Naive thymus-derived CD8-positive, alpha-beta T cell (primary cell): ENCODE measurements around the gene MTG2. TPM values are rescaled to one million over a fixed set of nuclear protein-coding genes. Genes with fewer than 3 reads are reported as not detected.
A peak's percentile ranks its signal among the peaks of the same experiment; 100 is the strongest.

Experiments
- ATAC-seq, 2 donors: fragments of 150-1000 bp; cut with Tn5 transposase in 1 of 2; sonication (Bioruptor Pico), chemical (Tn5 transposase) in 1 of 2; 1 replicate in 1 of 2; 2 replicates in 1 of 2; pipeline ENCODE4 v1.10.0; 2021; ENCODE audit warnings: mild to moderate bottlenecking in 2 of 2, moderate library complexity in 2 of 2
- POLR2A ChIA-PET: fragments of 350-600 bp; sonication (Branson Sonifier 250); formaldehyde crosslinking; loops from one replicate; lab custom pipeline; 2021; ENCODE audit warnings: antibody characterized with exemption; lab: Charles Lee
- DNase-seq, 10 donors: peaks; one replicate each; pipeline versions ENCODE4 v3.0.0 to v3.0.0-alpha.2; 2020 to 2022
- H3K27ac Mint-ChIP-seq, 10 donors: one replicate each; pipeline ENCODE4 v1.8.0; 2020 to 2022; ENCODE audit warnings: mild to moderate bottlenecking in 10 of 10, mixed read lengths in 10 of 10, moderate library complexity in 4 of 10, inconsistent platforms in 1 of 10
- H3K27me3 Mint-ChIP-seq, 5 donors: one replicate each; pipeline ENCODE4 v1.8.0; 2021 to 2022; ENCODE audit warnings: mixed read lengths in 5 of 5
- H3K36me3 Mint-ChIP-seq, 3 donors: one replicate each; pipeline ENCODE4 v1.8.0; 2020 to 2022; ENCODE audit warnings: mixed read lengths in 3 of 3, mild to moderate bottlenecking in 2 of 3, inconsistent platforms in 1 of 3
- H3K4me1 Mint-ChIP-seq, 4 donors: one replicate each; pipeline ENCODE4 v1.8.0; 2021 to 2022; ENCODE audit warnings: mixed read lengths in 4 of 4
- H3K4me3 Mint-ChIP-seq, 10 donors: one replicate each; pipeline ENCODE4 v1.8.0; 2020 to 2022; ENCODE audit warnings: mild to moderate bottlenecking in 10 of 10, mixed read lengths in 10 of 10, moderate library complexity in 6 of 10, inconsistent platforms in 1 of 10
- H3K9me3 Mint-ChIP-seq, 9 donors: one replicate each; pipeline ENCODE4 v1.8.0; 2020 to 2022; ENCODE audit warnings: mixed read lengths in 9 of 9, mild to moderate bottlenecking in 3 of 9, inconsistent platforms in 1 of 9, moderate library complexity in 1 of 9
- polyA plus RNA-seq, 3 donors: library from polyadenylated mRNA; unstranded; fragments of 300-500 nt; fragmentation: Illumina TruSeq; gene quantifications; one replicate each; pipeline ENCODE4 v1.2.3, GENCODE V29; 2021
- total RNA-seq, 8 experiments: library from RNA in 2 of 8; stranded (reverse) in 2 of 8; gene quantifications; one replicate each; pipeline ENCODE4 v1.2.3 and lab custom pipeline; 2021 to 2026

Gene MTG2
- total and polyA plus RNA-seq, 5 experiments from 2014 or later, result 21.8 to 45.1 (median 28.5) TPM

GRCh38 chr20:62248890-62249560 lies 66.2 kb downstream of the MTG2 start:
- Mint-ChIP-seq H3K9me3 (no peaks in the 10 kb centered on the region), H3K4me1 (peaks cover 25 to 71% (median 40%) of the 10 kb centered on the region in 4 donors), H3K27ac (no peak overlapping the region), H3K27me3 (no peaks in the 10 kb centered on the region), H3K36me3 (peaks cover 0 to 13% (median 5%) of the 10 kb centered on the region in 3 donors), H3K4me3 (no peak overlapping the region)
- ATAC-seq (no peak), DNase-seq (no peak)
- POLR2A ChIA-PET, result no interaction called here

- Mint-ChIP-seq H3K27ac (peak overlapping the region in 1 of 10 donors; percentile 53), H3K9me3 (no peaks in the 10 kb centered on the region)
These were observed 69.6 kb downstream of the MTG2 start for GRCh38 chr20:62252342-62252966.

More at GRCh38 chr20:62252342-62252966, 69.6 kb downstream of the MTG2 start:
- DNase-seq (no peak), ATAC-seq (no peak)
- Mint-ChIP-seq H3K36me3 (peaks cover 0 to 30% (median 5%) of the 10 kb centered on the region in 3 donors), H3K4me1 (peaks cover 24 to 52% (median 28%) of the 10 kb centered on the region in 4 donors), H3K27me3 (no peaks in the 10 kb centered on the region), H3K4me3 (no peak overlapping the region)
- POLR2A ChIA-PET, result no interaction called here

Other genes with a start within 250 kb of the MTG2 start
- 10 to 100 TPM; 39.0 to 41.5 TPM for gene TAF4, start 117.1 kb upstream of the MTG2 start, total RNA-seq
- 1 to 10 TPM in 2 of 3 donors, under 1 TPM in 1; 0.31 to 1.6 (median 1.4) TPM for gene TAF4, start 117.1 kb upstream of the MTG2 start, polyA plus RNA-seq
- 10 to 100 TPM; 53.5 to 55.8 TPM for gene LSM14B, start 60.6 kb upstream of the MTG2 start, total RNA-seq
- 1 to 10 TPM; 1.5 to 2.4 (median 2.4) TPM for gene LSM14B, start 60.6 kb upstream of the MTG2 start, polyA plus RNA-seq
- 100 to 1,000 TPM; 178 to 185 TPM for gene PSMA7, start 39.6 kb upstream of the MTG2 start, total RNA-seq
- gene PSMA7, start 39.6 kb upstream of the MTG2 start, polyA plus RNA-seq, result 100 to 1,000 TPM; 362 to 473 (median 419) TPM
- 10 to 100 TPM; 23.0 to 23.6 TPM for gene SS18L1, start 39.3 kb upstream of the MTG2 start, total RNA-seq
- under 1 TPM; 0.39 to 0.58 (median 0.50) TPM for gene SS18L1, start 39.3 kb upstream of the MTG2 start, polyA plus RNA-seq
- gene HRH3, start 37.2 kb downstream of the MTG2 start, total RNA-seq, result not detected
- not detected for gene HRH3, start 37.2 kb downstream of the MTG2 start, polyA plus RNA-seq
- gene OSBPL2, start 55.5 kb downstream of the MTG2 start, total RNA-seq, result 10 to 100 TPM; 65.8 to 74.5 TPM
- 10 to 100 TPM; 15.4 to 22.1 (median 15.9) TPM for gene OSBPL2, start 55.5 kb downstream of the MTG2 start, polyA plus RNA-seq
- gene ADRM1, start 120.0 kb downstream of the MTG2 start, total RNA-seq, result 10 to 100 TPM; 61.1 to 64.0 TPM
- 10 to 100 TPM; 66.2 to 93.9 (median 68.9) TPM for gene ADRM1, start 120.0 kb downstream of the MTG2 start, polyA plus RNA-seq
- gene LAMA5, start 184.3 kb downstream of the MTG2 start, total RNA-seq, result 1 to 10 TPM; 2.5 to 4.0 TPM
- under 1 TPM in 1 of 3 donors, not detected in 2; 0.27 TPM for gene LAMA5, start 184.3 kb downstream of the MTG2 start, polyA plus RNA-seq
- 1,000 to 10,000 TPM; 3,205 to 3,496 TPM for gene RPS21, start 204.1 kb downstream of the MTG2 start, total RNA-seq
- 1,000 to 10,000 TPM; 3,313 to 3,803 (median 3,517) TPM for gene RPS21, start 204.1 kb downstream of the MTG2 start, polyA plus RNA-seq
- gene CABLES2, start 224.3 kb downstream of the MTG2 start, total RNA-seq, result 1 to 10 TPM; 6.3 to 6.4 TPM
- 1 to 10 TPM in 2 of 3 donors, under 1 TPM in 1; 0.83 to 1.7 (median 1.1) TPM for gene CABLES2, start 224.3 kb downstream of the MTG2 start, polyA plus RNA-seq
- not detected for gene RBBP8NL, start 244.5 kb downstream of the MTG2 start, total RNA-seq
- gene RBBP8NL, start 244.5 kb downstream of the MTG2 start, polyA plus RNA-seq, result not detected